H9 (cell line): ENCODE measurements around the gene LHFPL6. TPM values are rescaled to one million over a fixed set of nuclear protein-coding genes. Genes with fewer than 3 reads are reported as not detected.

Experiments used
- DNase-seq: peaks from one replicate; pipeline ENCODE4 v3.0.0-alpha.2; 2017
- H2AFZ ChIP-seq: one replicate; pipeline ENCODE4 v1.6.1; 2013; ENCODE audit warnings: mild to moderate bottlenecking, low read length, control low read depth, moderate library complexity
- H2AK5ac ChIP-seq: 2 replicates; pipeline ENCODE4 v1.6.1; 2013; ENCODE audit warnings: low read length, control low read depth, mixed read lengths; ENCODE audit not compliant: insufficient read length
- H2BK120ac ChIP-seq: one replicate; pipeline ENCODE4 v1.6.1; 2013; ENCODE audit warnings: low read depth, mild to moderate bottlenecking, low read length, control low read depth, inconsistent platforms; ENCODE audit not compliant: poor library complexity, severe bottlenecking
- H2BK12ac ChIP-seq: 2 replicates; pipeline ENCODE4 v1.6.1; 2013; ENCODE audit warnings: low read length, control low read depth, mixed read lengths, low read depth; ENCODE audit not compliant: insufficient read length
- H2BK15ac ChIP-seq: 2 replicates; pipeline ENCODE4 v1.6.1; 2013; ENCODE audit warnings: low read depth, low read length, control low read depth
- H2BK20ac ChIP-seq: one replicate; pipeline ENCODE4 v1.6.1; 2013; ENCODE audit warnings: low read depth, mild to moderate bottlenecking, low read length, control low read depth, inconsistent platforms; ENCODE audit not compliant: poor library complexity, severe bottlenecking
- H2BK5ac ChIP-seq: 2 replicates; pipeline ENCODE4 v1.6.1; 2013; ENCODE audit warnings: low read length, control low read depth, mixed read lengths; ENCODE audit not compliant: insufficient read length
- H3K14ac ChIP-seq: 2 replicates; pipeline ENCODE4 v1.6.1; 2013; ENCODE audit warnings: low read length, control low read depth; ENCODE audit not compliant: insufficient read depth
- H3K18ac ChIP-seq: 2 replicates; pipeline ENCODE4 v1.6.1; 2013; ENCODE audit warnings: low read depth, mild to moderate bottlenecking, mixed read lengths, low read length, control low read depth; ENCODE audit not compliant: insufficient read length
- H3K23ac ChIP-seq: 2 replicates; pipeline ENCODE4 v1.6.1; 2013; ENCODE audit warnings: low read length, control low read depth, mixed read lengths, low read depth; ENCODE audit not compliant: insufficient read length
- H3K23me2 ChIP-seq: 2 replicates; pipeline ENCODE4 v1.6.1; 2013; ENCODE audit warnings: low read depth, mild to moderate bottlenecking, mixed read lengths, low read length, control low read depth; ENCODE audit not compliant: insufficient read length, poor library complexity, severe bottlenecking
- H3K27ac ChIP-seq: 2 replicates; pipeline ENCODE4 v1.5.1; 2013; ENCODE audit warnings: low read length, control low read depth, mixed read lengths, low read depth; ENCODE audit not compliant: insufficient read length
- H3K27me3 ChIP-seq: 2 replicates; pipeline ENCODE4 v1.6.1; 2013; ENCODE audit warnings: low read length, control low read depth, inconsistent platforms; ENCODE audit not compliant: insufficient read depth
- H3K4ac ChIP-seq: 2 replicates; pipeline ENCODE4 v1.6.1; 2013; ENCODE audit warnings: low read depth, mild to moderate bottlenecking, control low read depth, inconsistent platforms, low read length, moderate library complexity
- H3K4me1 ChIP-seq: 2 replicates; pipeline ENCODE4 v1.6.1; 2013; ENCODE audit warnings: low read length, control low read depth, inconsistent platforms; ENCODE audit not compliant: insufficient read depth
- H3K4me2 ChIP-seq: 2 replicates; pipeline ENCODE4 v1.6.1; 2013; ENCODE audit warnings: low read length, control low read depth, mixed read lengths; ENCODE audit not compliant: insufficient read length, insufficient read depth
- H3K56ac ChIP-seq: 2 replicates; pipeline ENCODE4 v1.6.1; 2013; ENCODE audit warnings: low read depth, mild to moderate bottlenecking, mixed read lengths, low read length, control low read depth; ENCODE audit not compliant: insufficient read length
- H3K79me1 ChIP-seq: 2 replicates; pipeline ENCODE4 v1.6.1; 2013; ENCODE audit warnings: low read depth, mild to moderate bottlenecking, moderate library complexity, low read length, control low read depth, inconsistent platforms; ENCODE audit not compliant: insufficient read depth, poor library complexity, severe bottlenecking
- H3K79me2 ChIP-seq: 2 replicates; pipeline ENCODE4 v1.6.1; 2013; ENCODE audit warnings: low read length, control low read depth, inconsistent platforms; ENCODE audit not compliant: insufficient read depth
- H3K9ac ChIP-seq: 2 replicates; pipeline ENCODE4 v1.6.1; 2013; ENCODE audit warnings: low read length, control low read depth, mixed read lengths; ENCODE audit not compliant: insufficient read length; ENCODE audit errors: extremely low read depth
- H3K9me3 ChIP-seq: one replicate; pipeline ENCODE4 v1.6.1; 2013; ENCODE audit warnings: low read depth, low read length, inconsistent platforms; ENCODE audit not compliant: control insufficient read depth
- H3T11ph ChIP-seq: one replicate; pipeline ENCODE4 v1.6.1; 2013; ENCODE audit warnings: mild to moderate bottlenecking, low read length, control low read depth, inconsistent platforms
- H4K20me1 ChIP-seq: one replicate; pipeline ENCODE4 v1.6.1; 2013; ENCODE audit not compliant: control insufficient read depth, insufficient read length, insufficient read depth
- H4K5ac ChIP-seq: 2 replicates; pipeline ENCODE4 v1.6.1; 2013; ENCODE audit warnings: low read depth, mild to moderate bottlenecking, mixed read lengths, low read length, control low read depth; ENCODE audit not compliant: insufficient read length
- H4K8ac ChIP-seq: replicated peaks from 2 replicates; pipeline ENCODE4 v1.6.1; 2013; ENCODE audit warnings: low read length, control low read depth, mixed read lengths, low read depth; ENCODE audit not compliant: insufficient read length
- H4K91ac ChIP-seq: 2 replicates; pipeline ENCODE4 v1.6.1; 2013; ENCODE audit warnings: low read depth, mild to moderate bottlenecking, moderate library complexity, mixed read lengths, low read length, control low read depth; ENCODE audit not compliant: insufficient read length
- H3K27ac Mint-ChIP-seq, 3 experiments: 2 replicates in 2 of 3; 3 replicates in 1 of 3; pipeline ENCODE4 v1.8.0; 2020 to 2021; ENCODE audit warnings: mixed read lengths in 3 of 3, mild to moderate bottlenecking in 1 of 3, moderate library complexity in 1 of 3
- H3K27me3 Mint-ChIP-seq: 2 replicates; pipeline ENCODE4 v1.8.0; 2021; ENCODE audit warnings: low read depth, mild to moderate bottlenecking, moderate library complexity, mixed read lengths
- H3K36me3 Mint-ChIP-seq, 3 experiments: 2 replicates in 2 of 3; 3 replicates in 1 of 3; pipeline ENCODE4 v1.8.0; 2020 to 2021; ENCODE audit warnings: low read depth in 3 of 3, mixed read lengths in 3 of 3; ENCODE audit not compliant: insufficient read depth in 1 of 3
- H3K4me1 Mint-ChIP-seq, 2 experiments: 2 replicates each; pipeline ENCODE4 v1.8.0; 2020; ENCODE audit warnings: mixed read lengths in 2 of 2
- H3K4me3 Mint-ChIP-seq, 2 experiments: 2 replicates in 1 of 2; 3 replicates in 1 of 2; pipeline ENCODE4 v1.8.0; 2020 to 2021; ENCODE audit warnings: mild to moderate bottlenecking in 2 of 2, mixed read lengths in 2 of 2, moderate library complexity in 1 of 2
- H3K9me3 Mint-ChIP-seq, 2 experiments: 2 replicates in 1 of 2; 3 replicates in 1 of 2; pipeline ENCODE4 v1.8.0; 2020; ENCODE audit warnings: mild to moderate bottlenecking in 2 of 2, mixed read lengths in 2 of 2, moderate library complexity in 1 of 2
- CTCF ChIP-seq: fragments of 200-600 bp; sonication (generic); conservative IDR thresholded peaks from 3 replicates; pipeline ENCODE4 v1.8.0; 2021; ENCODE audit warnings: antibody characterized with exemption, mild to moderate bottlenecking
- WGBS: extraction: QIAGEN DNeasy Blood & Tissue Kit; methylation state at CpG from one replicate; pipeline ENCODE4 v1.1.7; 2013; ENCODE audit warnings: missing lambda C conversion rate, low lambda C conversion rate, mixed read lengths; ENCODE audit not compliant: insufficient read length; ENCODE audit errors: extremely low coverage; 5-methylcytosine and 5-hydroxymethylcytosine counted together
- total RNA-seq: library from RNA; stranded (reverse); gene quantifications from 2 replicates; pipeline ENCODE4 v1.2.1, GENCODE V29; 2021

LHFPL6 gene
- total RNA-seq, 1 experiment from 2014 or later, result 3.5 TPM

- Mint-ChIP-seq H3K4me1 (peaks cover 16 to 17% of the 10 kb centered on the region in 2 experiments), H3K27ac (no peak overlapping the region)
- no peak for TF ChIP-seq CTCF
Observed at GRCh38 chr13:39362652-39363381, 240.2 kb downstream of the LHFPL6 start.

More at GRCh38 chr13:39362652-39363381, 240.2 kb downstream of the LHFPL6 start:
- WGBS, result no CpG with 5 or more reads among the region's 5 CpGs
- Histone ChIP-seq H3K23ac (no peak overlapping the region), H2BK12ac (no peak overlapping the region), H2BK15ac (no peak overlapping the region), H3K23me2 (no peaks in the 10 kb centered on the region), H4K20me1 (no peaks in the 10 kb centered on the region), H2BK20ac (no peak overlapping the region), H4K5ac (no peak overlapping the region), H3K4ac (no peak overlapping the region), H3K14ac (no peak overlapping the region), H3K79me2 (no peaks in the 10 kb centered on the region), H3K18ac (no peak overlapping the region), H3K79me1 (no peaks in the 10 kb centered on the region), H3K27ac (no peak overlapping the region), H3K56ac (no peak overlapping the region), H2BK120ac (no peak overlapping the region), H4K91ac (no peak overlapping the region), H3K4me2 (no peak overlapping the region), H2BK5ac (no peak overlapping the region), H2AFZ (no peak overlapping the region), H3T11ph (no peak overlapping the region), H2AK5ac (no peak overlapping the region), H3K9me3 (no peaks in the 10 kb centered on the region), H4K8ac (no peak overlapping the region), H3K27me3 (no peaks in the 10 kb centered on the region), H3K9ac (no peak overlapping the region), H3K4me1 (no peaks in the 10 kb centered on the region)
- Mint-ChIP-seq H3K9me3 (no peaks in the 10 kb centered on the region; a peak in 3 of 5 replicates), H3K4me3 (no peak overlapping the region), H3K36me3 (peaks cover 0 to 2% (median 0%) of the 10 kb centered on the region in 3 experiments; a peak in 1 of 7 replicates), H3K27me3 (peaks cover 66% of the 10 kb centered on the region)
- DNase-seq, result no peak
